Adipose tissue (tissue), 3 donors: ENCODE data around the gene NSMCE3. TPM values are rescaled to one million over a fixed set of nuclear protein-coding genes. Genes with fewer than 3 reads are reported as not detected.
"Not testable (repeated sequence)": the region's sequence is repeated elsewhere in the genome, so short reads cannot be mapped to it uniquely, and the experiment has no call there.

Source experiments
- H3K27ac ChIP-seq: one replicate; pipeline ENCODE4 v1.5.1; 2013; ENCODE audit warnings: low read depth, low read length
- WGBS, 3 donors: extraction: QIAGEN DNeasy Blood & Tissue Kit; methylation state at CpG; one replicate each; pipeline ENCODE4 v1.1.7; 2013; 5-methylcytosine and 5-hydroxymethylcytosine counted together
- polyA plus RNA-seq, 3 donors: library from polyadenylated mRNA; stranded (reverse); fragments of 200-250 nt; gene quantifications; one replicate each; pipeline ENCODE4 v1.2.3, GENCODE V29; 2013
- donor health status: healthy with polysubstance abuse.
- donor health status: Bipolar disorder and iron deficiency.
- donor health status: healthy.

The NSMCE3 gene
- polyA plus RNA-seq, 3 donors: 2.0 to 3.8 (median 3.8) TPM

GRCh38 chr15:29225534-29226234 lies 43.9 kb downstream of the NSMCE3 start:
- no peak overlapping the region for H3K27ac ChIP-seq
- 58 to 88% (median 59%) methylated on average over 22 of the region's 22 CpGs for WGBS, 3 donors

GRCh38 chr15:29224987-29225363 lies 44.6 kb downstream of the NSMCE3 start:
- H3K27ac ChIP-seq: not testable (repeated sequence)
- 93 to 96% (median 94%) methylated on average over 15 of the region's 15 CpGs for whole genome bisulfite sequencing, 3 donors

- H3K27ac ChIP-seq: not testable (repeated sequence)
- WGBS, 3 donors: 88 to 96% (median 95%) methylated on average over 18 to 19 of the region's 19 CpGs
These were observed 45.2 kb downstream of the NSMCE3 start for GRCh38 chr15:29224235-29224986.

DNA sequence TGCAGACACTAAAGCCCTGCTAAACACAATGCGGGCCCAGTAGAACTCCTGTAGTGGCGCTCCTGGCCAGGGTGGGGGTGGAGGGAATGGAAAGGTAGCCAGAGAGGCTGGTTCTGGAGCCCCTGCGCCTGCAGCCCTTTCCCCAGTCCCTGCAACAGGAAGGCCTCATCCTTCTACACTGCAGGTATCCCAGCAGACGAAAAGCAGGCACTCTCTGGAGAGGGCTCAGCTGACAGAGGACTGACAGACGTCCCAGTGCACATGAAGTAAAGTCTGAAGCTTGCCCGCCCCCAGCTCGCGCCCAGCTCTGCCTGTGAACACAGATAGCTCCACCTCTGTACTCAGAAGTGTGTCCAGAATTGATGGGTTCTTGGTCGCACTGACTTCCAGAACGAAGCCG lies 46.0 kb downstream of the NSMCE3 start:
- no peak overlapping the region for H3K27ac ChIP-seq
- WGBS, 3 donors: 81 to 91% (median 88%) methylated on average over 11 of the region's 11 CpGs

GRCh38 chr15:29222129-29222853 lies 47.3 kb downstream of the NSMCE3 start:
- WGBS, 3 donors: 73 to 91% (median 82%) methylated on average over 9 of the region's 9 CpGs
- no peak overlapping the region for H3K27ac ChIP-seq

DNA sequence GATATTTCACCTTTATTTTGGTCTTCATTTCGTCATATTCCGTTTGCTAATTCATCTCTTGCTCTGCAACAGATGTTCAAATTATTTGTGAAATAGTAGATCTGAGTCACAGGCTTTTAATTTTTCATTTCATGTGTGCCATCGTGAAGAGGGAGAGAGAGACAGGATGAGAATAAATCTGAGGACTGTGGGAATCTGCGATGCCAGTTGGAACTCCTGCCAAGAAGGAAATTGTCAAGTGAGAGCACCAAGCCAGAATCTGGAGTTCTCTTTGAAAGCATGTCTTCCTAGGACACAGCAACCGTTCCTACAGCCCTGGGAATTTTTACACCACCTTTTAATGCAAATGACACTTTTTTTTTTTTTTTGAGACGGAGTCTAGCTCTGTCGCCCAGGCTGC lies 48.8 kb downstream of the NSMCE3 start:
- whole genome bisulfite sequencing, 3 donors: 72 to 75% (median 74%) methylated on average over 7 of the region's 7 CpGs
- H3K27ac ChIP-seq: no peak overlapping the region

GRCh38 chr15:29216955-29217354 lies 52.7 kb downstream of the NSMCE3 start:
- 40 to 52% (median 48%) methylated on average over 3 of the region's 3 CpGs for WGBS, 3 donors
- H3K27ac ChIP-seq: no peak overlapping the region
